K562 (cell line): ENCODE measurements around the gene RSU1.

ENCODE experiments used
- CEBPB ChIP-seq: fragments of 450-650 bp; IDR thresholded peaks from 2 replicates; pipeline ENCODE4 v1.6.1; 2016; ENCODE audit warnings: missing genetic modification characterization, missing compliant biosample characterization
- CEBPG ChIP-seq, 3 experiments: fragments of 200-800 bp in 1 of 3; sonication (Bioruptor generic) in 1 of 3; sonication (generic) in 1 of 3; formaldehyde crosslinking in 1 of 3; IDR thresholded peaks in 2 of 3; conservative IDR thresholded peaks in 1 of 3; 2 replicates each; pipeline versions ENCODE4 v1.6.1 to v1.8.0; 2016 to 2022; ENCODE audit warnings: missing compliant biosample characterization in 2 of 3, missing genetic modification characterization in 2 of 3, mild to moderate bottlenecking in 1 of 3, missing genetic modification reagents in 1 of 3
- FOSL1 ChIP-seq: fragments of 200-800 bp; sonication (Bioruptor generic); conservative IDR thresholded peaks from 2 replicates; pipeline ENCODE4 v1.6.1; 2016; ENCODE audit warnings: missing genetic modification characterization, missing compliant biosample characterization
- MED1 ChIP-seq: sonication (generic); formaldehyde crosslinking; IDR thresholded peaks from 2 replicates; pipeline ENCODE4 v1.8.1; 2023; ENCODE audit warnings: missing genetic modification reagents, borderline replicate concordance
- NONO ChIP-seq, 2 experiments: fragments of 200-400 bp in 1 of 2; fragments of 450-650 bp in 1 of 2; formaldehyde crosslinking in 1 of 2; IDR thresholded peaks; 2 replicates each; pipeline ENCODE4 v1.6.1; 2017; ENCODE audit warnings: low read depth in 2 of 2, mild to moderate bottlenecking in 2 of 2, moderate library complexity in 2 of 2, low read length in 1 of 2
- POLR2AphosphoS5 ChIP-seq: IDR thresholded peaks from 2 replicates; pipeline ENCODE4 v1.6.1; 2011; ENCODE audit warnings: mild to moderate bottlenecking, low read depth, low read length, moderate library complexity; ENCODE audit not compliant: control insufficient read depth, insufficient read depth
- SMC3 ChIP-seq: conservative IDR thresholded peaks from 2 replicates; pipeline ENCODE4 v1.6.1; 2011; ENCODE audit warnings: low read depth, low read length, improper control_type of control experiment; ENCODE audit not compliant: insufficient read depth
- STAG1 ChIP-seq: sonication (generic); formaldehyde crosslinking; IDR thresholded peaks from 2 replicates; pipeline ENCODE4 v1.5.0; 2020; ENCODE audit warnings: missing genetic modification reagents, borderline replicate concordance
- ZNF589 ChIP-seq: fragments of 200-800 bp; sonication (Bioruptor generic); IDR thresholded peaks from 2 replicates; pipeline ENCODE4 v1.6.1; 2016; ENCODE audit warnings: low read depth, missing genetic modification characterization, missing compliant biosample characterization
- TF ChIP-seq, protein P1 (sequence below), 3 experiments: IDR thresholded peaks in 2 of 3; conservative IDR thresholded peaks in 1 of 3; 2 replicates each; pipeline ENCODE4 v1.5.1; 2011 to 2012; ENCODE audit warnings: low read length in 3 of 3, mild to moderate bottlenecking in 3 of 3, control low read depth in 2 of 3, improper control_type of control experiment in 1 of 3, inconsistent platforms in 1 of 3, low read depth in 1 of 3, mixed read lengths in 1 of 3, moderate library complexity in 1 of 3; ENCODE audit not compliant: insufficient read depth in 2 of 3
- TF ChIP-seq, protein P2 (sequence below): sonication (generic); formaldehyde crosslinking; IDR thresholded peaks from 2 replicates; pipeline ENCODE4 v1.9.0; 2022; ENCODE audit warnings: mild to moderate bottlenecking, missing genetic modification reagents
- TF ChIP-seq, protein P3 (sequence below): fragments of 450-650 bp; IDR thresholded peaks from 2 replicates; pipeline ENCODE4 v1.7.1; 2018; ENCODE audit warnings: mild to moderate bottlenecking, low read depth; ENCODE audit not compliant: partially characterized antibody

DNA sequence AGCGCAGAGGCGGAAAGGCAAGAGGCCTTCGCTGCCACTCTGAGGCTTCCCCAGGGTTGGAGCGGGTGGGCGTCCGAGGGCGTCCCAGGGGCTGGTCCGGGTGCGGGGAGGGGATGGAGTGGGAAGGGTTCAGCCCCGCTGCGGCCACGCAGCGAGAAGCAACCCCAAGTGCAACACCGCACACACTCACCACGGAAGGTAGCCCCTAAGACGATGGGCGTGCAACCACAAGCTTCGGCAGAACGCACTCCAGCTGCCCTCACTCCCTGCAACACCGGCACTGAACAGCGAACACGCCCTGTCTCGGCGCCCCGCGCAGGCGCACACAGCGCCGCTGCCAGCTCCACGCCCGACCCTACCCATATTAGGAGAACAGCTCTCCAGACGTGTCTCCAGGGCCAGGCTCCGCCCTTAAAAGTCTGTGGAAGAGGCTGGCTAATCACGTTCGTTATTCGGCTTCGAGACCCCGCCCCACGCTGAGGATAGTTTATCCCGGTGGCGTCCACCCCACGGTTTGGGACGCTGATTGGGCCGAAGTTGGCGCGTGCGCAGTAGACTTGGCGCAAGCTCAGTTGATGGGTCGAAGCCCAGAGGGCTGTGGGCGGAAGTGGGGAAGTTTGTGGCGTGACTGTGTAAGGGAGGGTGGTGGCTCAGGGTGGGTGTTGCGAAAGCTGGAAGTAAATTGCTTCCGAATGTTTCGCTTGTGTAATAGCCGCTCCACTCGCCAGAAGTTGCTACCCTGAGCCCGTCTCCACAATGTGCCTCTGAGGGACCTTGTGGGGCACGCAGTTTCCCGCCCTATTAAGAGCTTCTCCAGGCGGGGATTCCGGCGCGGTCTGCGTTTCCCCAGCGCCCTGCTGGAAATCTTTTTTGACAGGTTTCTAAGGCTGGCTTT is at the start of gene RSU1:
- TF ChIP-seq SMC3 (no peak), POLR2AphosphoS5 (peak; percentile 76; the same call in 1 of the 2 replicates), ZNF589 (CRISPR knock-in tag) (no peak), STAG1 (CRISPR knock-in tag) (no peak), NONO (IDR thresholded peaks at IDR 0.05; ENCODE audit: low read depth in 2 of 2, low read length in 1 of 2) (no peak), CEBPB (peak; percentile 100), FOSL1 (no peak), CEBPG (CRISPR knock-in tag; IDR thresholded peaks at IDR 0.05) (peak; percentile 94), CEBPG (tag; conservative IDR thresholded peaks at IDR 0.05 in 1 of 2, IDR thresholded peaks at IDR 0.05 in 1 of 2) (peak; percentile 95 to 98), MED1 (CRISPR knock-in tag) (no peak)
- TF ChIP-seq, protein P1, sequence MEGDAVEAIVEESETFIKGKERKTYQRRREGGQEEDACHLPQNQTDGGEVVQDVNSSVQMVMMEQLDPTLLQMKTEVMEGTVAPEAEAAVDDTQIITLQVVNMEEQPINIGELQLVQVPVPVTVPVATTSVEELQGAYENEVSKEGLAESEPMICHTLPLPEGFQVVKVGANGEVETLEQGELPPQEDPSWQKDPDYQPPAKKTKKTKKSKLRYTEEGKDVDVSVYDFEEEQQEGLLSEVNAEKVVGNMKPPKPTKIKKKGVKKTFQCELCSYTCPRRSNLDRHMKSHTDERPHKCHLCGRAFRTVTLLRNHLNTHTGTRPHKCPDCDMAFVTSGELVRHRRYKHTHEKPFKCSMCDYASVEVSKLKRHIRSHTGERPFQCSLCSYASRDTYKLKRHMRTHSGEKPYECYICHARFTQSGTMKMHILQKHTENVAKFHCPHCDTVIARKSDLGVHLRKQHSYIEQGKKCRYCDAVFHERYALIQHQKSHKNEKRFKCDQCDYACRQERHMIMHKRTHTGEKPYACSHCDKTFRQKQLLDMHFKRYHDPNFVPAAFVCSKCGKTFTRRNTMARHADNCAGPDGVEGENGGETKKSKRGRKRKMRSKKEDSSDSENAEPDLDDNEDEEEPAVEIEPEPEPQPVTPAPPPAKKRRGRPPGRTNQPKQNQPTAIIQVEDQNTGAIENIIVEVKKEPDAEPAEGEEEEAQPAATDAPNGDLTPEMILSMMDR (IDR thresholded peaks at IDR 0.05 in 2 of 3, conservative IDR thresholded peaks at IDR 0.05 in 1 of 3; ENCODE audit: insufficient read depth in 2 of 3, low read depth in 1 of 3, low read length in 3 of 3): no peak
- TF ChIP-seq, protein P2, sequence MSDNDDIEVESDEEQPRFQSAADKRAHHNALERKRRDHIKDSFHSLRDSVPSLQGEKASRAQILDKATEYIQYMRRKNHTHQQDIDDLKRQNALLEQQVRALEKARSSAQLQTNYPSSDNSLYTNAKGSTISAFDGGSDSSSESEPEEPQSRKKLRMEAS (CRISPR knock-in tag): peak; percentile 79
- TF ChIP-seq, protein P3, sequence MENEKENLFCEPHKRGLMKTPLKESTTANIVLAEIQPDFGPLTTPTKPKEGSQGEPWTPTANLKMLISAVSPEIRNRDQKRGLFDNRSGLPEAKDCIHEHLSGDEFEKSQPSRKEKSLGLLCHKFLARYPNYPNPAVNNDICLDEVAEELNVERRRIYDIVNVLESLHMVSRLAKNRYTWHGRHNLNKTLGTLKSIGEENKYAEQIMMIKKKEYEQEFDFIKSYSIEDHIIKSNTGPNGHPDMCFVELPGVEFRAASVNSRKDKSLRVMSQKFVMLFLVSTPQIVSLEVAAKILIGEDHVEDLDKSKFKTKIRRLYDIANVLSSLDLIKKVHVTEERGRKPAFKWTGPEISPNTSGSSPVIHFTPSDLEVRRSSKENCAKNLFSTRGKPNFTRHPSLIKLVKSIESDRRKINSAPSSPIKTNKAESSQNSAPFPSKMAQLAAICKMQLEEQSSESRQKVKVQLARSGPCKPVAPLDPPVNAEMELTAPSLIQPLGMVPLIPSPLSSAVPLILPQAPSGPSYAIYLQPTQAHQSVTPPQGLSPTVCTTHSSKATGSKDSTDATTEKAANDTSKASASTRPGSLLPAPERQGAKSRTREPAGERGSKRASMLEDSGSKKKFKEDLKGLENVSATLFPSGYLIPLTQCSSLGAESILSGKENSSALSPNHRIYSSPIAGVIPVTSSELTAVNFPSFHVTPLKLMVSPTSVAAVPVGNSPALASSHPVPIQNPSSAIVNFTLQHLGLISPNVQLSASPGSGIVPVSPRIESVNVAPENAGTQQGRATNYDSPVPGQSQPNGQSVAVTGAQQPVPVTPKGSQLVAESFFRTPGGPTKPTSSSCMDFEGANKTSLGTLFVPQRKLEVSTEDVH: peak; percentile 82
